DOHH2 (cell line): Measurements from ENCODE around the gene WDR64.

Experiments
- H3F3A ChIP-seq: fragments of 200-600 bp; sonication (generic), shearing (Covaris generic); 2 replicates; pipeline ENCODE4 v1.6.0; 2016; ENCODE audit warnings: antibody characterized with exemption, mild to moderate bottlenecking; ENCODE audit not compliant: control insufficient read depth, insufficient read depth
- H3K27ac ChIP-seq: fragments of 200-600 bp; sonication (generic); 2 replicates; pipeline ENCODE4 v1.5.1; 2014; ENCODE audit warnings: low read depth, mild to moderate bottlenecking, low read length, moderate library complexity
- H3K27me3 ChIP-seq: fragments of 200-600 bp; sonication (generic); 2 replicates; pipeline ENCODE4 v1.6.1; 2014; ENCODE audit warnings: mild to moderate bottlenecking, low read length, mixed read lengths; ENCODE audit not compliant: control insufficient read depth
- H3K36me3 ChIP-seq: fragments of 200-600 bp; sonication (generic); 2 replicates; pipeline ENCODE4 v1.6.1; 2014; ENCODE audit warnings: mild to moderate bottlenecking, low read length, moderate library complexity, mixed read lengths; ENCODE audit not compliant: control insufficient read depth
- H3K4me1 ChIP-seq: fragments of 200-600 bp; sonication (generic); 2 replicates; pipeline ENCODE4 v1.6.1; 2014; ENCODE audit warnings: mild to moderate bottlenecking, low read length, mixed read lengths; ENCODE audit not compliant: control insufficient read depth
- H3K4me2 ChIP-seq: fragments of 200-600 bp; sonication (generic); 2 replicates; pipeline ENCODE4 v1.6.0; 2014; ENCODE audit warnings: mild to moderate bottlenecking, low read length, moderate library complexity
- H3K4me3 ChIP-seq: fragments of 200-600 bp; sonication (generic); 2 replicates; pipeline ENCODE4 v1.5.1; 2014; ENCODE audit warnings: mild to moderate bottlenecking, low read length, mixed read lengths
- H3K79me2 ChIP-seq: fragments of 200-600 bp; sonication (generic); 2 replicates; pipeline ENCODE4 v1.6.1; 2014; ENCODE audit warnings: mild to moderate bottlenecking, low read length, mixed read lengths; ENCODE audit not compliant: control insufficient read depth
- H3K9me2 ChIP-seq: fragments of 200-600 bp; sonication (generic); replicated peaks from 2 replicates; pipeline ENCODE4 v1.6.1; 2014; ENCODE audit warnings: mild to moderate bottlenecking, low read length, mixed read lengths; ENCODE audit not compliant: control insufficient read depth
- H3K9me3 ChIP-seq: fragments of 200-600 bp; sonication (generic); 2 replicates; pipeline ENCODE4 v1.6.1; 2014; ENCODE audit warnings: antibody characterized with exemption, low read length, mixed read lengths; ENCODE audit not compliant: control insufficient read depth, insufficient read depth
- H4K20me1 ChIP-seq: fragments of 200-600 bp; sonication (generic); 2 replicates; pipeline ENCODE4 v1.6.0; 2014; ENCODE audit warnings: low read depth, mild to moderate bottlenecking, antibody characterized with exemption, low read length, moderate library complexity; ENCODE audit not compliant: control insufficient read depth, insufficient read depth
- EZH2phosphoT487 ChIP-seq: fragments of 200-600 bp; sonication (generic); IDR thresholded peaks from 2 replicates; pipeline ENCODE4 v1.6.1; 2017; ENCODE audit warnings: borderline replicate concordance, mild to moderate bottlenecking, antibody characterized with exemption, low read length, moderate library complexity, mixed read lengths
- TF ChIP-seq, protein P1 (sequence below): fragments of 200-600 bp; sonication (generic); IDR thresholded peaks from one replicate; pipeline ENCODE4 v1.5.1; 2014; ENCODE audit warnings: antibody characterized with exemption, mild to moderate bottlenecking, low read depth, low read length; ENCODE audit not compliant: poor library complexity, severe bottlenecking

WDR64 gene

DNA sequence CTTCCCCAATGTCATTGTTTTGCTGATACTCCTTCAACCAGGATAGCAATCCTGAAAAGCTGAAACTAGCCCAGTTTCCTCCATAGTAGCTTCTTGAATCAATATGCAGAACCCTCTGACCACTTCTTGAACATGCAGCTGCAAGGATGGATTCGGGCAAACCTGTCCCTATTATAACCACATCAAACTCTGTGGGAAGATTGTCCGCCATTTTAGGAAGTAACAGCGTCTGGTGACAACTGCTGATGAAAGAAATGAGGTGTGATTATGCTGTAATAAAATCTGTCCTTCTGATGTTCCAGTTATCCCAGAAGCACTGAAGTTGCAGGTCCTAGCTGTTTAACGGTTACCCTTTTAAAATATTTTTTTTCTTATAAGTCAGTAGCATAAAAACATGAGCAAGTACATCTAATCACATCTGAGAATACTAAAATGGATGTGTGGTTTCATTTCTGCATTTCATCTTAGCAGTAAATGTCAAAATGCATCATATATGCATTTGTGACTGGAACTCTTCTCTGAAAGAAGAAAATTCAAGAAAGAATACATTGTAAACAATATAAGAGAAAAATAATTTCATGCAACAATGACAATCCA, 16.4 kb upstream of the WDR64 start:
- H3K4me2 ChIP-seq: peak overlapping the region; percentile 49
- no peaks in the 10 kb centered on the region for H3K9me2 ChIP-seq
- peaks cover 6% of the 10 kb centered on the region for H3F3A ChIP-seq
- peaks cover 45% of the 10 kb centered on the region for H3K4me1 ChIP-seq
- peaks cover 16% of the 10 kb centered on the region for H3K79me2 ChIP-seq
- TF ChIP-seq, protein P1, sequence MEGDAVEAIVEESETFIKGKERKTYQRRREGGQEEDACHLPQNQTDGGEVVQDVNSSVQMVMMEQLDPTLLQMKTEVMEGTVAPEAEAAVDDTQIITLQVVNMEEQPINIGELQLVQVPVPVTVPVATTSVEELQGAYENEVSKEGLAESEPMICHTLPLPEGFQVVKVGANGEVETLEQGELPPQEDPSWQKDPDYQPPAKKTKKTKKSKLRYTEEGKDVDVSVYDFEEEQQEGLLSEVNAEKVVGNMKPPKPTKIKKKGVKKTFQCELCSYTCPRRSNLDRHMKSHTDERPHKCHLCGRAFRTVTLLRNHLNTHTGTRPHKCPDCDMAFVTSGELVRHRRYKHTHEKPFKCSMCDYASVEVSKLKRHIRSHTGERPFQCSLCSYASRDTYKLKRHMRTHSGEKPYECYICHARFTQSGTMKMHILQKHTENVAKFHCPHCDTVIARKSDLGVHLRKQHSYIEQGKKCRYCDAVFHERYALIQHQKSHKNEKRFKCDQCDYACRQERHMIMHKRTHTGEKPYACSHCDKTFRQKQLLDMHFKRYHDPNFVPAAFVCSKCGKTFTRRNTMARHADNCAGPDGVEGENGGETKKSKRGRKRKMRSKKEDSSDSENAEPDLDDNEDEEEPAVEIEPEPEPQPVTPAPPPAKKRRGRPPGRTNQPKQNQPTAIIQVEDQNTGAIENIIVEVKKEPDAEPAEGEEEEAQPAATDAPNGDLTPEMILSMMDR: no peak
- peaks cover 18% of the 10 kb centered on the region for H3K36me3 ChIP-seq
- peak overlapping the region; percentile 38 for H3K4me3 ChIP-seq
- no peak overlapping the region for H3K27ac ChIP-seq
- H3K9me3 ChIP-seq: no peaks in the 10 kb centered on the region
- H3K27me3 ChIP-seq: no peaks in the 10 kb centered on the region
- H4K20me1 ChIP-seq: no peaks in the 10 kb centered on the region

DNA sequence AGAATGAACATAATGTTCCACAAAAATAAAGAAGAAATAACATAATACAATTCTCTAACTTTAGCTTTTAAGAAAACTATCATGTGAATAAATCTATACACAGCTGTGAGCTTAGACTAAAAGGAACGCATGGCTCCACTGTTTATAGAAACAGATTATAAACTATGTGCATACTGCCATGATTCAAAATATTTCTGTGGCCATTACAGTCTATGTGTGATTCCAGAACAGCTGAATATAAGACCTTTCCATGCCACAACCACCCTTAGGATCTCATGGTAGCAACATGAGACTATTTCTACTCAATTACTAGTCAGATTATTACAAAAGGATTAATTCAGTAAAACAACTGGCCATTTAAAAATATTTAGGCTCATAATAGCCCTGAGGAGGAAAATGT, 15.8 kb upstream of the WDR64 start:
- peaks cover 6% of the 10 kb centered on the region for H3F3A ChIP-seq
- H3K79me2 ChIP-seq: peaks cover 16% of the 10 kb centered on the region
- peak overlapping the region; percentile 2; the same call in 1 of the 2 replicates for H3K4me3 ChIP-seq
- TF ChIP-seq, protein P1: no peak
- TF ChIP-seq EZH2phosphoT487: no peak
- no peaks in the 10 kb centered on the region for H3K9me2 ChIP-seq
- no peaks in the 10 kb centered on the region for H3K27me3 ChIP-seq
- H3K9me3 ChIP-seq: no peaks in the 10 kb centered on the region
- no peaks in the 10 kb centered on the region for H4K20me1 ChIP-seq
- peaks cover 51% of the 10 kb centered on the region for H3K4me1 ChIP-seq
- peaks cover 18% of the 10 kb centered on the region for H3K36me3 ChIP-seq
- peak overlapping the region; percentile 49 for H3K4me2 ChIP-seq
- H3K27ac ChIP-seq: no peak overlapping the region

DNA sequence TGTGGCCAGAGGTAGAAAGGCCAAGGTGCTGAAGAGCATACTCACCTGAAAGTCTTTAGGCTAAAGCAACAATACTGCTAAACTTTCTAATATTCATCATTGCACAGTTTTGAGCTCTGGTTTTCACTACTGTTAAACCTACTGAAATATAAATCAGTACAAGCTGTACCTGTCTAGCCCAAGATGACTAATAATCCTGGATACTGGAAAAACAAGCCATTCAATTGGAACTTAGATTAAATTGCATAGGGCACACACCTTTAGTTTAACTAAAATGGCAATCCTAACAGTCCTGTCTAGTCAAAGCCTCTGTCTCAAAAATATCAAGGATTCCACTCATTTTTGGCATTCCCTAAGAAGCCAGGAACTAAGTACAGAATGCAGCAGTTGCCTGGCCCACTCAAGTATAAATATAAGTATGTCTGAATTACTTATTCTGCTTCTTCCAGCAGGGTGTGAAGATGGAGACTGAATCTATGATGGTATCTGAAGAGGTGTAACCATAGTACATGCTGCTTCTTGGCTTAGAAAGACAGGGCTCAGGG, 15.0 kb upstream of the WDR64 start:
- no peak overlapping the region for H3K4me3 ChIP-seq
- TF ChIP-seq, protein P1: no peak
- no peak for TF ChIP-seq EZH2phosphoT487

More for the DNA sequence above, 15.0 kb upstream of the WDR64 start:
- Histone ChIP-seq H3K36me3 (peaks cover 18% of the 10 kb centered on the region), H3K27ac (no peak overlapping the region), H3K9me3 (no peaks in the 10 kb centered on the region), H4K20me1 (no peaks in the 10 kb centered on the region), H3K79me2 (peaks cover 16% of the 10 kb centered on the region), H3F3A (peaks cover 8% of the 10 kb centered on the region), H3K4me1 (peaks cover 51% of the 10 kb centered on the region), H3K9me2 (no peaks in the 10 kb centered on the region), H3K27me3 (no peaks in the 10 kb centered on the region), H3K4me2 (no peak overlapping the region)
